Liver (tissue), 3 donors: ENCODE results near the gene CACNA1I.

Experiments used
- EGR1 ChIP-seq, 2 donors: IDR thresholded peaks; 2 replicates each; pipeline ENCODE4 v1.6.1; 2016 to 2018; ENCODE audit warnings: antibody characterized with exemption in 2 of 2, low read depth in 2 of 2
- GABPA ChIP-seq, 2 donors: IDR thresholded peaks in 1 of 2; conservative IDR thresholded peaks in 1 of 2; 2 replicates each; pipeline ENCODE4 v1.6.1; 2016; ENCODE audit warnings: antibody characterized with exemption in 2 of 2, mild to moderate bottlenecking in 1 of 2, moderate library complexity in 1 of 2
- HNF4A ChIP-seq, 2 donors: conservative IDR thresholded peaks; 2 replicates each; pipeline ENCODE4 v1.6.1; 2016; ENCODE audit warnings: antibody characterized with exemption in 2 of 2, mild to moderate bottlenecking in 2 of 2
- JUND ChIP-seq, 2 donors: IDR thresholded peaks; 2 replicates each; pipeline ENCODE4 v1.6.1; 2016; ENCODE audit warnings: antibody characterized with exemption in 2 of 2
- RAD21 ChIP-seq, 2 donors: IDR thresholded peaks; 2 replicates each; pipeline ENCODE4 v1.6.1; 2016; ENCODE audit warnings: antibody characterized with exemption in 2 of 2, mild to moderate bottlenecking in 2 of 2
- SP1 ChIP-seq: IDR thresholded peaks from 2 replicates; pipeline ENCODE4 v1.6.1; 2018; ENCODE audit warnings: antibody characterized with exemption, mild to moderate bottlenecking
- TAF1 ChIP-seq: conservative IDR thresholded peaks from 2 replicates; pipeline ENCODE4 v1.6.1; 2016; ENCODE audit warnings: antibody characterized with exemption, mild to moderate bottlenecking
- TF ChIP-seq, protein P1 (sequence below): fragments of 150-350 bp; IDR thresholded peaks from 2 replicates; pipeline ENCODE4 v1.5.1; 2017; ENCODE audit warnings: improper control_type of control experiment, low read depth, low read length; ENCODE audit not compliant: missing input control
- TF ChIP-seq, protein P2 (sequence below): IDR thresholded peaks from 2 replicates; pipeline ENCODE4 v1.6.1; 2016; ENCODE audit warnings: antibody characterized with exemption
- TF ChIP-seq, protein P3 (sequence below): IDR thresholded peaks from 2 replicates; pipeline ENCODE4 v1.6.1; 2016; ENCODE audit warnings: antibody characterized with exemption, mild to moderate bottlenecking
- TF ChIP-seq, protein P4 (sequence below): IDR thresholded peaks from 2 replicates; pipeline ENCODE4 v1.6.1; 2016; ENCODE audit warnings: antibody characterized with exemption
- TF ChIP-seq, protein P5 (sequence below): IDR thresholded peaks from 2 replicates; pipeline ENCODE4 v1.6.1; 2016; ENCODE audit warnings: antibody characterized with exemption
- donor health status: healthy.
- donor health status: healthy.

DNA sequence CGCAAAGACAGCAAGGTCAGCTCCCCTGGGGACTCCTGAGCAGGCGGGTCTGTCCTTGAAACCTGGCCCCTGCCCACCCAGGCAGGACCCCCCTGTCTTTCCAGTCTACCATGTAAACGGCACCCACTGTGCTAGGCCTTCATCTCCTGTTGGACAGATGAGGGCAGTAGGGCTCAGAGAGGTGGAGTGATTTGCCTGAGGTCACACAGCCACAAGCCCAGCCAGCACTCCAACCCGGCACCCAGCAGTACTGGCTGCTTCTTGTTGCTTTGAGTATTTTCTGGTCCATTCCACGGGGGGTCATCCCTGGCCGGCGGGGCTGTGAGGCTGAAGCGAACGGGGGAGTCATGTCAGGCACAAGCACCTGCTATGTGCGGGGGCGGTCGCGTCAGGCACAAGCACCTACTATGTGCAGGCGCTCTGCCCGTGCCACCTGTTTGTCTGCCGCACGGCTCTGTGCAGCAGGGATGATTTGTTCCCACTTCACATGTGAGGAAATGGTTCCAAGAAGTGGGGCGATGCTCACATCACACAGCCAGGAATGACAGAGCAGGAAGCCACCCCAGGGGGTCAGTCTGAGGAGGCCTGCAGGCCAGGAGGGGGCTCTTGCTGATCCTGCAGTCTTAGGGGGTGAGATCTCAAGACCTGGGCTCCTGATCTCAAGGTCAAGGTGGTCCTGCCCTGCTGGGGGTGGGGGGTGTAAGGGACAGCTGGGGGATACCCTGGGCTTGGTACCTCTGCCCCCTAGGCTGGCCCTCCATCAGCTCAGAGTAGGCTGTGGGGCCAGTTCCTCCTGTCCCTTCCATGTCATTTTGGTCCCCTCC lies 110.7 kb downstream of the CACNA1I start:
- TF ChIP-seq, protein P1, sequence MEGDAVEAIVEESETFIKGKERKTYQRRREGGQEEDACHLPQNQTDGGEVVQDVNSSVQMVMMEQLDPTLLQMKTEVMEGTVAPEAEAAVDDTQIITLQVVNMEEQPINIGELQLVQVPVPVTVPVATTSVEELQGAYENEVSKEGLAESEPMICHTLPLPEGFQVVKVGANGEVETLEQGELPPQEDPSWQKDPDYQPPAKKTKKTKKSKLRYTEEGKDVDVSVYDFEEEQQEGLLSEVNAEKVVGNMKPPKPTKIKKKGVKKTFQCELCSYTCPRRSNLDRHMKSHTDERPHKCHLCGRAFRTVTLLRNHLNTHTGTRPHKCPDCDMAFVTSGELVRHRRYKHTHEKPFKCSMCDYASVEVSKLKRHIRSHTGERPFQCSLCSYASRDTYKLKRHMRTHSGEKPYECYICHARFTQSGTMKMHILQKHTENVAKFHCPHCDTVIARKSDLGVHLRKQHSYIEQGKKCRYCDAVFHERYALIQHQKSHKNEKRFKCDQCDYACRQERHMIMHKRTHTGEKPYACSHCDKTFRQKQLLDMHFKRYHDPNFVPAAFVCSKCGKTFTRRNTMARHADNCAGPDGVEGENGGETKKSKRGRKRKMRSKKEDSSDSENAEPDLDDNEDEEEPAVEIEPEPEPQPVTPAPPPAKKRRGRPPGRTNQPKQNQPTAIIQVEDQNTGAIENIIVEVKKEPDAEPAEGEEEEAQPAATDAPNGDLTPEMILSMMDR: no peak
- no peak for TF ChIP-seq EGR1 (IDR thresholded peaks at IDR 0.05; ENCODE audit: low read depth in 2 of 2)
- TF ChIP-seq HNF4A (conservative IDR thresholded peaks at IDR 0.05): no peak
- TF ChIP-seq, protein P2, sequence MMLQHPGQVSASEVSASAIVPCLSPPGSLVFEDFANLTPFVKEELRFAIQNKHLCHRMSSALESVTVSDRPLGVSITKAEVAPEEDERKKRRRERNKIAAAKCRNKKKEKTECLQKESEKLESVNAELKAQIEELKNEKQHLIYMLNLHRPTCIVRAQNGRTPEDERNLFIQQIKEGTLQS: no peak
- TF ChIP-seq, protein P3, sequence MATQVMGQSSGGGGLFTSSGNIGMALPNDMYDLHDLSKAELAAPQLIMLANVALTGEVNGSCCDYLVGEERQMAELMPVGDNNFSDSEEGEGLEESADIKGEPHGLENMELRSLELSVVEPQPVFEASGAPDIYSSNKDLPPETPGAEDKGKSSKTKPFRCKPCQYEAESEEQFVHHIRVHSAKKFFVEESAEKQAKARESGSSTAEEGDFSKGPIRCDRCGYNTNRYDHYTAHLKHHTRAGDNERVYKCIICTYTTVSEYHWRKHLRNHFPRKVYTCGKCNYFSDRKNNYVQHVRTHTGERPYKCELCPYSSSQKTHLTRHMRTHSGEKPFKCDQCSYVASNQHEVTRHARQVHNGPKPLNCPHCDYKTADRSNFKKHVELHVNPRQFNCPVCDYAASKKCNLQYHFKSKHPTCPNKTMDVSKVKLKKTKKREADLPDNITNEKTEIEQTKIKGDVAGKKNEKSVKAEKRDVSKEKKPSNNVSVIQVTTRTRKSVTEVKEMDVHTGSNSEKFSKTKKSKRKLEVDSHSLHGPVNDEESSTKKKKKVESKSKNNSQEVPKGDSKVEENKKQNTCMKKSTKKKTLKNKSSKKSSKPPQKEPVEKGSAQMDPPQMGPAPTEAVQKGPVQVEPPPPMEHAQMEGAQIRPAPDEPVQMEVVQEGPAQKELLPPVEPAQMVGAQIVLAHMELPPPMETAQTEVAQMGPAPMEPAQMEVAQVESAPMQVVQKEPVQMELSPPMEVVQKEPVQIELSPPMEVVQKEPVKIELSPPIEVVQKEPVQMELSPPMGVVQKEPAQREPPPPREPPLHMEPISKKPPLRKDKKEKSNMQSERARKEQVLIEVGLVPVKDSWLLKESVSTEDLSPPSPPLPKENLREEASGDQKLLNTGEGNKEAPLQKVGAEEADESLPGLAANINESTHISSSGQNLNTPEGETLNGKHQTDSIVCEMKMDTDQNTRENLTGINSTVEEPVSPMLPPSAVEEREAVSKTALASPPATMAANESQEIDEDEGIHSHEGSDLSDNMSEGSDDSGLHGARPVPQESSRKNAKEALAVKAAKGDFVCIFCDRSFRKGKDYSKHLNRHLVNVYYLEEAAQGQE: no peak
- TF ChIP-seq, protein P4, sequence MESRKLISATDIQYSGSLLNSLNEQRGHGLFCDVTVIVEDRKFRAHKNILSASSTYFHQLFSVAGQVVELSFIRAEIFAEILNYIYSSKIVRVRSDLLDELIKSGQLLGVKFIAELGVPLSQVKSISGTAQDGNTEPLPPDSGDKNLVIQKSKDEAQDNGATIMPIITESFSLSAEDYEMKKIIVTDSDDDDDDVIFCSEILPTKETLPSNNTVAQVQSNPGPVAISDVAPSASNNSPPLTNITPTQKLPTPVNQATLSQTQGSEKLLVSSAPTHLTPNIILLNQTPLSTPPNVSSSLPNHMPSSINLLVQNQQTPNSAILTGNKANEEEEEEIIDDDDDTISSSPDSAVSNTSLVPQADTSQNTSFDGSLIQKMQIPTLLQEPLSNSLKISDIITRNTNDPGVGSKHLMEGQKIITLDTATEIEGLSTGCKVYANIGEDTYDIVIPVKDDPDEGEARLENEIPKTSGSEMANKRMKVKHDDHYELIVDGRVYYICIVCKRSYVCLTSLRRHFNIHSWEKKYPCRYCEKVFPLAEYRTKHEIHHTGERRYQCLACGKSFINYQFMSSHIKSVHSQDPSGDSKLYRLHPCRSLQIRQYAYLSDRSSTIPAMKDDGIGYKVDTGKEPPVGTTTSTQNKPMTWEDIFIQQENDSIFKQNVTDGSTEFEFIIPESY: no peak
- TF ChIP-seq TAF1: no peak
- TF ChIP-seq GABPA (IDR thresholded peaks at IDR 0.05 in 1 of 2, conservative IDR thresholded peaks at IDR 0.05 in 1 of 2): no peak
- no peak for TF ChIP-seq RAD21 (IDR thresholded peaks at IDR 0.05)
- no peak for TF ChIP-seq JUND (IDR thresholded peaks at IDR 0.05)
- TF ChIP-seq, protein P5, sequence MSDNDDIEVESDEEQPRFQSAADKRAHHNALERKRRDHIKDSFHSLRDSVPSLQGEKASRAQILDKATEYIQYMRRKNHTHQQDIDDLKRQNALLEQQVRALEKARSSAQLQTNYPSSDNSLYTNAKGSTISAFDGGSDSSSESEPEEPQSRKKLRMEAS: no peak
- TF ChIP-seq SP1: no peak
